ENCODE data around the gene FAM210A. TPM values are rescaled to one million over a fixed set of nuclear protein-coding genes. Genes with fewer than 3 reads are reported as not detected.

FAM210A gene
- polyA plus RNA-seq, 1 experiment = 9.9 TPM

DNA sequence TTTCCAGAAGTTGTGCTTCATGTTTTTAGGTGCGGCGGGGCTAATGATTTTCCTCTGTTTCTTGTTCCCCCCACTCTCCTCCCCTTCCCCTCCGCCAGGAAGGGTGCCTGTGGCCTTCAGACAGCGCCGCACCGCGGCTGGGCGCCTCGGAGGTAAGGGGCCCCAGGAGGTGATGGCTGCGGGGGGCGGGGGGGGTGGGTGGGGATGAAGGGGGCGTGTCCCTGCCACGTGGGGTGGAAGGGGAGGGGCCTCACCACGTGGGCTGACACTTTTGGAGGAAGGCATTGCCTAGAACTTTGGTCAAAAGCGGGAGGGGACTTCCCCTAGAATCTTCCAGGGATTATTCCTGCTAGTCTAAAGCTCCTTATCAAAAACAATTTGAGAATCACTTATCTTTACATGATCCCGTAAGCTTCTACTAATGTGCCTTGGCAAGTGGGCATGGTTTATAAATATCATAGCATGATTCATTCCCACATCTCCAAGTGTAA is 83.1 kb downstream of the FAM210A start:
- TF ChIP-seq, protein P1, sequence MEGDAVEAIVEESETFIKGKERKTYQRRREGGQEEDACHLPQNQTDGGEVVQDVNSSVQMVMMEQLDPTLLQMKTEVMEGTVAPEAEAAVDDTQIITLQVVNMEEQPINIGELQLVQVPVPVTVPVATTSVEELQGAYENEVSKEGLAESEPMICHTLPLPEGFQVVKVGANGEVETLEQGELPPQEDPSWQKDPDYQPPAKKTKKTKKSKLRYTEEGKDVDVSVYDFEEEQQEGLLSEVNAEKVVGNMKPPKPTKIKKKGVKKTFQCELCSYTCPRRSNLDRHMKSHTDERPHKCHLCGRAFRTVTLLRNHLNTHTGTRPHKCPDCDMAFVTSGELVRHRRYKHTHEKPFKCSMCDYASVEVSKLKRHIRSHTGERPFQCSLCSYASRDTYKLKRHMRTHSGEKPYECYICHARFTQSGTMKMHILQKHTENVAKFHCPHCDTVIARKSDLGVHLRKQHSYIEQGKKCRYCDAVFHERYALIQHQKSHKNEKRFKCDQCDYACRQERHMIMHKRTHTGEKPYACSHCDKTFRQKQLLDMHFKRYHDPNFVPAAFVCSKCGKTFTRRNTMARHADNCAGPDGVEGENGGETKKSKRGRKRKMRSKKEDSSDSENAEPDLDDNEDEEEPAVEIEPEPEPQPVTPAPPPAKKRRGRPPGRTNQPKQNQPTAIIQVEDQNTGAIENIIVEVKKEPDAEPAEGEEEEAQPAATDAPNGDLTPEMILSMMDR (IDR thresholded peaks at IDR 0.05; ENCODE audit: insufficient read depth, low read depth, low read length) = no peak
- DNase-seq (ENCODE audit: low read depth) = no peak
- H3K4me3 ChIP-seq (ENCODE audit: low read depth, low read length) = no peak overlapping the region
- ChIA-PET CTCF (no interaction called here), POLR2A (no interaction called here)
- no peaks in the 10 kb centered on the region for H3K36me3 ChIP-seq (ENCODE audit: control insufficient read depth, insufficient read depth, low read length)
- H3K27me3 ChIP-seq (ENCODE audit: control insufficient read depth, insufficient read depth, low read length) = peaks cover 3% of the 10 kb centered on the region; the same call in 1 of the 2 replicates

DNA sequence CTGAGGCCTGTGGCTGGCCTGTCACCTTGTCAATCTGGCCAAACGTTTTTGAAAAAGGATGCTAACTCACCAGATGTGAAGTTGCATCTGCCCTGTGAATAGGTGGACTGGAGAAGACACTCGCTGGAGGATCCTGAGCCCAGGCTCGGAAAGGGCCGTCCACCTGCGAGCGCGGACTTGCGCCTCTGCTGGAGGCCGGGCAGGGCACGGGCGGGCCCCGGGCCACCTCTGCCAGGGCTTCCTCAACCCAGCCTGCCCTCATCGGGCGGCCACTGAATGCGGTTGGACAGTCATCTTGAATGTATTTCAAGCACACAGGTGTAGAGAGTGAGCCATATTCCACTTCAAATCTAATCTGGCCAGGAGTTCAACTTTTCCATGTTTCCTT is 83.9 kb downstream of the FAM210A start:
- H3K36me3 ChIP-seq (ENCODE audit: control insufficient read depth, insufficient read depth, low read length) = no peaks in the 10 kb centered on the region
- ChIA-PET POLR2A (no interaction called here), CTCF (no interaction called here)
- TF ChIP-seq, protein P1 (IDR thresholded peaks at IDR 0.05; ENCODE audit: insufficient read depth, low read depth, low read length) = no peak
- no peak for DNase-seq (ENCODE audit: low read depth)
- H3K27me3 ChIP-seq (ENCODE audit: control insufficient read depth, insufficient read depth, low read length) = peaks cover 3% of the 10 kb centered on the region; the same call in 1 of the 2 replicates
- H3K4me3 ChIP-seq (ENCODE audit: low read depth, low read length) = no peak overlapping the region

DNA sequence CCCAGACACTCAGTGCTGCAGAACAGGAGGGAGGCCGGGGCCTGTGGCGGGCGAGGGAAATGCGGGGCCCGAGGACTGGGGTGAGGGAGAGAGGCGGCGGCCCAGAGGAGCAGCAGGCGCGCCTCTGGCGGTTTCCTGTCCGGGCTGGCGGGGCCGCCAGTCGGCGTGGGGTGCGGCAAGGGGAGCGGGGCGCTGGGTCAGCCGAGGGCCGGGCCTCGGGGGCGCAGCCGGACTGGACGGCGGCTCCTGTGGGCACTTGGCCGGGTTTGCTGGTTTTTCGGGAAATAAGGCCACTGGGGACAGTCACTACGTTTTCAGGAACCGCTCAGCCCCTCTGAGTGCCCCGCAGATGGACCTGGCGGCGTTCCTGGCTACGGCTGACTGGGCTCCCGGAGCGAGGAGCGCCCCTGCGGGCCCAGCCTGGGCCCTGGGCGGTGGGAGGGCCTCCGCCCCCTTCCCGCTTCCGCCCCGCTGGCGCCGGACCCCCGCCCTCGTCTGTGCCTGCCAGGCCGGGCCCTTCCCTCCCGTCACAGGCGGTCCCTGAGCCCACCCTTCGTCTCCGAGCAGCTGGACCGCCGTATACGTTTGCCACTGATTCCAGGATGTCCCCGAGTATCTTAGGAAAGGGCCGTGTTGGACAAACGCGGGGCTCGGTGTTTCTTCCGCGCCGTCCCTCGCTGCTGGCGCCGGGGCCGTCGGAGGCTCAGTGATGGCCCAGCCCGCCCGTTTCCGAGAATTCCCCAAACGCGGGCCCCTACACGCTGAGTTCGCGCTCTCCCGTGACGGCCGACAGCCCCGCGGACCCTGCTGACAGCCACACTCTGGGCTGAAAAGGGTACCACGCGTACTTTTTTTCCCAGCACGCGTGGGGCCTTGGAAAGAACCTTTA is 84.6 kb downstream of the FAM210A start:
- no peak for DNase-seq (ENCODE audit: low read depth)
- CTCF ChIA-PET = no interaction called here
- TF ChIP-seq, protein P1 (IDR thresholded peaks at IDR 0.05; ENCODE audit: insufficient read depth, low read depth, low read length) = no peak
- H3K36me3 ChIP-seq (ENCODE audit: control insufficient read depth, insufficient read depth, low read length) = no peaks in the 10 kb centered on the region
- no peak overlapping the region for H3K4me3 ChIP-seq (ENCODE audit: low read depth, low read length)
- peaks cover 3% of the 10 kb centered on the region; the same call in 1 of the 2 replicates for H3K27me3 ChIP-seq (ENCODE audit: control insufficient read depth, insufficient read depth, low read length)
- POLR2A ChIA-PET = no interaction called here

DNA sequence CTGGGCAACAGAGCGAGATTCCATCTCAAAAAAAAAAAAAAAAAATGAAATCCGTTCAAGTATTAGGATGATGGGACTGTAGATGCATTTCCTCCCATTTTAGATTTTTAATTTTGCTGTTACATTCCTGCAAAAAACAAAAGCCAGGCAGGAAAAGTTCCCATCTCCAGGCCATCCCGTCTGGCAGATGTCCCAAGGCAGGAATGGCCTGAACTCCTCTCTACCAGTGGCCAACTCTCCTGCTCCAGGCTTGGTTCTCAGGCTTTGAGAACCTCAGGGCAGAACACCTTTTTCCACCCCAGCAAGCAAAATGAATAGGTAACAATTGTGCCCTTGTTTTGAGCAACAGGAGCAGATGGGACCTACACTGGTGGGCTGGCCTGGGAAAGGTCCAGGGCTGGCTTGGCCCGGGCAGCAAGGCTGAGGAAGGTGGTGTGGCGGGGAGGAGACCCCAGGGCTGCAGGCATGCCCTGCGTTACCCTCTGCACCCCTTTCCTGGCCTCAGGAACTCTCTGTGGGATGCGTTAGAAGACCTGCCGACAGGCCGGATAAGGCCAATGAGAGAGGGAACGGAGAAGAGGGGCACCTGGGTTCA is 86.0 kb downstream of the FAM210A start:
- ChIA-PET CTCF (interaction anchor here (1.4 kb wide), 1 partner anchor 82 kb away, joined by 3 read pairs; no protein-coding TSS in a partner anchor), POLR2A (no interaction called here)
- no peak overlapping the region for H3K4me3 ChIP-seq (ENCODE audit: low read depth, low read length)
- TF ChIP-seq, protein P1 (IDR thresholded peaks at IDR 0.05; ENCODE audit: insufficient read depth, low read depth, low read length) = no peak
- peaks cover 3% of the 10 kb centered on the region; the same call in 1 of the 2 replicates for H3K27me3 ChIP-seq (ENCODE audit: control insufficient read depth, insufficient read depth, low read length)
- no peak for DNase-seq (ENCODE audit: low read depth)
- H3K36me3 ChIP-seq (ENCODE audit: control insufficient read depth, insufficient read depth, low read length) = no peaks in the 10 kb centered on the region

All from BJ (cell line).